Liver (tissue), 9 donors: Measurements from ENCODE around the gene MAN1C1. TPM values are rescaled to one million over a fixed set of nuclear protein-coding genes. Genes with fewer than 3 reads are reported as not detected.
A peak's percentile ranks its signal among the peaks of the same experiment; 100 is the strongest.

Experiments
- DNase-seq: peaks from one replicate; pipeline ENCODE4 v3.0.0-alpha.2; 2017; ENCODE audit warnings: low spot score
- H3K27ac ChIP-seq, 2 donors: one replicate each; pipeline ENCODE4 v1.7.0; 2013; ENCODE audit warnings: inconsistent platforms in 2 of 2, low read length in 2 of 2, control low read depth in 1 of 2, low read depth in 1 of 2, mild to moderate bottlenecking in 1 of 2
- H3K27me3 ChIP-seq, 4 donors: one replicate each; pipeline versions ENCODE4 v1.6.1 to v1.7.0; 2013; ENCODE audit warnings: low read length in 3 of 4, inconsistent platforms in 1 of 4, mild to moderate bottlenecking in 1 of 4, moderate library complexity in 1 of 4; ENCODE audit not compliant: control insufficient read depth in 4 of 4, insufficient read depth in 4 of 4
- H3K36me3 ChIP-seq, 4 donors: one replicate each; pipeline versions ENCODE4 v1.6.1 to v1.7.0; 2013; ENCODE audit warnings: low read length in 3 of 4, mild to moderate bottlenecking in 3 of 4, low read depth in 1 of 4, moderate library complexity in 1 of 4; ENCODE audit not compliant: control insufficient read depth in 4 of 4, insufficient read depth in 3 of 4
- H3K4me1 ChIP-seq, 4 donors: one replicate each; pipeline versions ENCODE4 v1.6.1 to v1.7.0; 2013; ENCODE audit warnings: low read length in 3 of 4, mild to moderate bottlenecking in 3 of 4, moderate library complexity in 1 of 4; ENCODE audit not compliant: control insufficient read depth in 4 of 4, insufficient read depth in 4 of 4
- H3K4me3 ChIP-seq, 3 donors: one replicate each; pipeline versions ENCODE4 v1.6.1 to v1.7.0; 2013; ENCODE audit warnings: low read length in 3 of 3, control low read depth in 1 of 3, low read depth in 1 of 3, mild to moderate bottlenecking in 1 of 3
- H3K9ac ChIP-seq, 2 donors: one replicate each; pipeline ENCODE4 v1.7.0; 2013; ENCODE audit warnings: low read length in 2 of 2, mild to moderate bottlenecking in 2 of 2, moderate library complexity in 2 of 2, control low read depth in 1 of 2, low read depth in 1 of 2
- H3K9me3 ChIP-seq, 4 donors: one replicate each; pipeline versions ENCODE4 v1.6.1 to v1.7.0; 2013; ENCODE audit warnings: low read length in 3 of 4; ENCODE audit not compliant: control insufficient read depth in 4 of 4
- ATF3 ChIP-seq: IDR thresholded peaks from 2 replicates; pipeline ENCODE4 v1.6.1; 2016; ENCODE audit warnings: antibody characterized with exemption
- CTCF ChIP-seq: fragments of 150-350 bp; IDR thresholded peaks from 2 replicates; pipeline ENCODE4 v1.5.1; 2017; ENCODE audit warnings: improper control_type of control experiment, low read depth, low read length; ENCODE audit not compliant: missing input control
- EGR1 ChIP-seq, 2 donors: IDR thresholded peaks; 2 replicates each; pipeline ENCODE4 v1.6.1; 2016 to 2018; ENCODE audit warnings: antibody characterized with exemption in 2 of 2, low read depth in 2 of 2
- FOXA1 ChIP-seq: IDR thresholded peaks from 2 replicates; pipeline ENCODE4 v1.6.1; 2016; ENCODE audit warnings: antibody characterized with exemption
- FOXA2 ChIP-seq: IDR thresholded peaks from 2 replicates; pipeline ENCODE4 v1.6.1; 2016; ENCODE audit warnings: antibody characterized with exemption
- GABPA ChIP-seq, 2 donors: IDR thresholded peaks in 1 of 2; conservative IDR thresholded peaks in 1 of 2; 2 replicates each; pipeline ENCODE4 v1.6.1; 2016; ENCODE audit warnings: antibody characterized with exemption in 2 of 2, mild to moderate bottlenecking in 1 of 2, moderate library complexity in 1 of 2
- HNF4G ChIP-seq: IDR thresholded peaks from 2 replicates; pipeline ENCODE4 v1.6.1; 2016; ENCODE audit warnings: antibody characterized with exemption
- NR2F2 ChIP-seq: IDR thresholded peaks from 2 replicates; pipeline ENCODE4 v1.6.1; 2016; ENCODE audit warnings: antibody characterized with exemption
- RAD21 ChIP-seq, 2 donors: IDR thresholded peaks; 2 replicates each; pipeline ENCODE4 v1.6.1; 2016; ENCODE audit warnings: antibody characterized with exemption in 2 of 2, mild to moderate bottlenecking in 2 of 2
- REST ChIP-seq: IDR thresholded peaks from 2 replicates; pipeline ENCODE4 v1.6.1; 2016; ENCODE audit warnings: antibody characterized with exemption, mild to moderate bottlenecking
- RXRA ChIP-seq, 2 donors: IDR thresholded peaks; 2 replicates each; pipeline ENCODE4 v1.6.1; 2017 to 2018; ENCODE audit warnings: antibody characterized with exemption in 2 of 2, mild to moderate bottlenecking in 1 of 2
- SP1 ChIP-seq: IDR thresholded peaks from 2 replicates; pipeline ENCODE4 v1.6.1; 2018; ENCODE audit warnings: antibody characterized with exemption, mild to moderate bottlenecking
- TAF1 ChIP-seq: conservative IDR thresholded peaks from 2 replicates; pipeline ENCODE4 v1.6.1; 2016; ENCODE audit warnings: antibody characterized with exemption, mild to moderate bottlenecking
- YY1 ChIP-seq: IDR thresholded peaks from 2 replicates; pipeline ENCODE4 v1.6.1; 2016; ENCODE audit warnings: antibody characterized with exemption, mild to moderate bottlenecking
- ZBTB33 ChIP-seq: IDR thresholded peaks from 2 replicates; pipeline ENCODE4 v1.6.1; 2016; ENCODE audit warnings: antibody characterized with exemption
- WGBS: extraction: QIAGEN DNeasy Blood & Tissue Kit; methylation state at CpG from one replicate; pipeline ENCODE4 v1.1.7; 2013; 5-methylcytosine and 5-hydroxymethylcytosine counted together
- polyA plus RNA-seq, 2 donors: library from polyadenylated mRNA; stranded (reverse) in 1 of 2; unstranded in 1 of 2; fragments of 200-250 nt in 1 of 2; fragments of >200 nt in 1 of 2; fragmentation: Nextera tagmentation in 1 of 2; extraction: Ambion mirVana in 1 of 2; gene quantifications; one replicate each; pipeline versions ENCODE4 v1.2.1 to v1.2.3, GENCODE V29; 2013 to 2015
- total RNA-seq, 2 donors: library from RNA; depleted of rRNA; stranded (reverse); fragments of >200 nt; gene quantifications; one replicate each; pipeline ENCODE4 v1.2.3, GENCODE V29; 2014
- donor health status: healthy.
- donor health status: healthy.
- donor health status: healthy.
- donor health status: healthy.
- donor health status: healthy.

Gene MAN1C1
- total and polyA plus RNA-seq, 4 donors = 6.3 to 16.0 (median 8.1) TPM

GRCh38 chr1:25614501-25615171, 2.0 kb upstream of the MAN1C1 start:
- Histone ChIP-seq H3K36me3 (no peaks in the 10 kb centered on the region), H3K9me3 (no peaks in the 10 kb centered on the region), H3K27ac (no peak overlapping the region), H3K9ac (no peak overlapping the region), H3K27me3 (no peaks in the 10 kb centered on the region), H3K4me3 (no peak overlapping the region), H3K4me1 (peaks cover 7 to 32% (median 22%) of the 10 kb centered on the region in 4 donors)
- TF ChIP-seq NR2F2 = no peak
- TF ChIP-seq HNF4G = no peak
- no peak for TF ChIP-seq RXRA (IDR thresholded peaks at IDR 0.05)
- WGBS = 85% methylated on average over 4 of the region's 4 CpGs
- DNase-seq = no peak

GRCh38 chr1:25615172-25615541, 1.4 kb upstream of the MAN1C1 start:
- H3K9ac ChIP-seq = no peak overlapping the region
- H3K27me3 ChIP-seq = no peaks in the 10 kb centered on the region
- TF ChIP-seq RXRA (IDR thresholded peaks at IDR 0.05) = no peak
- TF ChIP-seq SP1 = no peak
- no peak for TF ChIP-seq GABPA (IDR thresholded peaks at IDR 0.05 in 1 of 2, conservative IDR thresholded peaks at IDR 0.05 in 1 of 2)
- TF ChIP-seq REST = no peak
- no peak for TF ChIP-seq HNF4G
- no peak for TF ChIP-seq EGR1 (IDR thresholded peaks at IDR 0.05; ENCODE audit: low read depth in 2 of 2)
- no peak for DNase-seq
- H3K4me1 ChIP-seq = peaks cover 7 to 34% (median 24%) of the 10 kb centered on the region in 4 donors
- no peak overlapping the region for H3K4me3 ChIP-seq
- no peaks in the 10 kb centered on the region for H3K9me3 ChIP-seq
- H3K27ac ChIP-seq = no peak overlapping the region
- WGBS = 83% methylated on average over 7 of the region's 7 CpGs
- no peaks in the 10 kb centered on the region for H3K36me3 ChIP-seq

- no peaks in the 10 kb centered on the region for H3K36me3 ChIP-seq
- 42% methylated on average over 12 of the region's 12 CpGs for WGBS
- H3K4me3 ChIP-seq = peak overlapping the region in 2 of 3 donors; percentile 71 to 75
- H3K4me1 ChIP-seq = peaks cover 7 to 34% (median 24%) of the 10 kb centered on the region in 4 donors
- DNase-seq = no peak
- no peaks in the 10 kb centered on the region for H3K9me3 ChIP-seq
- H3K9ac ChIP-seq = no peak overlapping the region
- peak overlapping the region; percentile 58 to 63 for H3K27ac ChIP-seq
- H3K27me3 ChIP-seq = no peaks in the 10 kb centered on the region
- TF ChIP-seq RAD21 (IDR thresholded peaks at IDR 0.05) (no peak), FOXA1 (no peak), SP1 (no peak), RXRA (IDR thresholded peaks at IDR 0.05) (no peak), ZBTB33 (no peak), REST (no peak), TAF1 (no peak), EGR1 (IDR thresholded peaks at IDR 0.05; ENCODE audit: low read depth in 2 of 2) (no peak), CTCF (no peak), ATF3 (no peak), NR2F2 (no peak), GABPA (IDR thresholded peaks at IDR 0.05 in 1 of 2, conservative IDR thresholded peaks at IDR 0.05 in 1 of 2) (no peak), FOXA2 (no peak), YY1 (no peak)
These were observed 962 bp upstream of the MAN1C1 start for GRCh38 chr1:25615563-25616094.
